Non-pigmented ciliary epithelial cell (primary cell): Measurements from ENCODE around the gene ITGA1.
A peak's percentile ranks its signal among the peaks of the same experiment; 100 is the strongest.
"Not testable (repeated sequence)": the region's sequence is repeated elsewhere in the genome, so short reads cannot be mapped to it uniquely, and the experiment has no call there.

Source experiments
- DNase-seq: peaks from one replicate; pipeline ENCODE4 v3.0.0-alpha.2; 2010; ENCODE audit warnings: low read depth

ITGA1 gene

DNA sequence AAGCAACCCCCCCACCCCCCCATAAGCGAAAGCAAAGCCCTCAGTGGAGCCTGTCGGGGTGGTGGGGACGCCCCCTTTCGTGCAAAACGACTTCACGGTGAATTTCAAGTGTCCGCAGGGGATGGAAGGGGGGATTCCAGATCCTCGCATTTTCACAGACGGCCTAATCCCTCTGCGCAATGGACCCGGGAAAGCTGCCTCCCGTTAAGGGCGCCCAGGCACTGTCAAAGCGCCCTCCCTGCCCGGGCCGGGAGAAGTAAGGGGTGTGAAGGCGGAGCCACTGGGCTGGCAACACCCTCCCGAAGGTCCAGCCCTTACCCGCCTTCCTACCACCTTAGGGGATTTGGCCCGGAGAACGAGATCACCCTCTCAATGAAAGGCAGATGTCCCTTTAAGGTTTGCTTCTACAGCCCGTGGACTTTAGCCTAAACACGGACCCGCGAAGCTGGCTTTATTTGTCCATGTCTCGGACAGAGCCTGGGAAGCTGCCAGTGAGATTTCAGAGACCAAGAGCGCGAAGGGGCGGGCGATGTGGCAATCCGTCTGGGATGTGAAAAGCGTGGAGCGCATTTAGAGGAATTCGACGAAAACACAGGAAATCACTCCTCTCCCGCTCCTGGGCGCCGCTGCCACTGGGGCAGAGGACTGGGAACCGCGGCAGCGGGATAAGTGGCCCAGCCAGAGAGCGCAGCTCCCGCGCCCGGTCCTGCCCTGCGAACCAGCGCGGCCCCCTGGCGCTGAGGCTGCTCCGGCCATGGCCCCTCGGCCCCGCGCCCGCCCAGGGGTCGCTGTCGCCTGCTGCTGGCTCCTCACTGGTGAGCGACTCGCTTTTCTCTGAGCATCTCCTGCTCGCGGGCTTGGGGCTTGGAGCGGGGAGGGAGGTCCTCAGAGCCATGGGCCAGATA is at the start of gene ITGA1, which contains the start of gene PELO:
Gene ITGA1, plus strand, starts transcription at position 317 of the 905 bp plus-strand sequence. Its CDS starts 438 bp downstream, at position 755.
Gene PELO, plus strand, starts transcription at position 317 of the 905 bp plus-strand sequence. CDS start 12,479 bp downstream, outside the sequence.
- DNase-seq = no peak

- peak; percentile 68 for DNase-seq
Measured at GRCh38 chr5:52738095-52738506, 49.6 kb upstream of the ITGA1 start.

DNA sequence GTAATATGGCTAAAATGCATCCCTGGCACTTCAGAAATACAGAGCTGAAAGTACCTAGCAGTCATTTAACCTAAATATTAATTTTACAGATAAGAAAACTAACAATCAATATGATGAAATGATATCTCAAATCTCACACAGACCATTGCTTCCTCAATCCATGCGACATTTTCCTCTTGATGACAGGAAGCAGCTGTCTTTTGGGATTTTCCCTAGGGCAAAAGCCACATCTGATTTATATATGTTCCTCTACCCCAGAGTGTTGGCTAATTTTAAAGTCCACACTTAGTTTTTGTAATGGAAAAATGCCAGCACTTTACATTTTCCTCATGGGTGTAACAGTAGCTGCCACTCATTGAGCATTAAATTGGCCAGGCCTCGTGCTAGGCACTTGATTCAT is 47.7 kb upstream of the ITGA1 start:
- no peak for DNase-seq

DNA sequence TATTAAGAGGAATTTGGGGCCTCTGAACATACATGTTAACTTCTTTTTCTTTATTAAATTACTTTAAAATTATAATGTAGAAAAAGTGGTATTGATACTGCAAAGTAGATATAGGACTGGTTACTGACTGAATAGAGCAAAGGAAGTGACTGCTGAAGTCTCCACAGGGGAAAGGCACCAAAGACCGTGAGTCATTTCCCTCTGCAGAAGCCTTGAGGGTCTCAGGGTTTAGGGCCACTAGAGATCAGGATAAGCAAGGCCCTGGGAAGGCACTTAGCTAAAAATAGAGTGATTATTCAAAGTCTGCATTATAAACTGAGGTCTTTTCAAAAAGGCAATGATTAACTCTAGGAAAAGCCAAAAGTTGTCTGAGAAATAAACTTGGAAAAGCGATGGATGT is 44.7 kb upstream of the ITGA1 start:
- DNase-seq = no peak

DNA sequence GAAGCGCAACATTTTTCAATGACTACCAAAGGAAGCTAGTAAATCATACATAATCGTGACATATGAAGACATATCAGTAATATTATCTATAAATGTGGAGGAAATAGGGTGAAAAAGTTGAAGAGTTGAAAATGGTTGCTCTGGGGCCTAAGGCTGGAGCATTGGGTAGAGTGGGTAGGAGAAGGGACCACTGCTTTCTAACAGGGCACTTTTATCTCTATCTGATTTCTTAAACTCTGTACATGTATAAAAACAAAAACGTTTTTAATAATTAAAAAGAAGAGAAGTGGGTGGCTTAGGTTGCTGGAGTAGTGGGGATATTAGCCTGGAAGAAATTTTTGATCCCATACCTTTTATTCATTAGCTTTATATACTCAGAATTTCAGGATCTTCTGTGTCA is 44.2 kb upstream of the ITGA1 start:
- no peak for DNase-seq

DNA sequence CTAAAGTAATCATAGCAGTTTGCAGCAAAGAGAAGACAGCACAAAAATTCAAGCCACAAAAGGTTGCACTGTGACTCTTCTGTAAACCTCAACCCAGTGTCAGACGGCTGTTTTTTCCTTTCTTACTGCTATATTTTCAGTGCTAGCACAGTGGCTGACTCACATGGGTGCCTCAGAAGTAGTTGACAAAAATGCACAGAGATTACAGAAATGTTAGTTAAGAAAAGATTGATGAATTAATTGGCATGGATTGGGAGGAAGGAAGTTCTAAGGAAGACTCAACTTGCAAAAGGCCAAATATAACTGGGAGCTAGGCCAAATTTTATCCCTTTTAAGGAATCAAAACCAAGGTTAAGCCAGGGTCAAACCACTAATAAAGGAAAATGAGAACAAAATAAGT is 43.7 kb upstream of the ITGA1 start:
- DNase-seq = no peak

DNA sequence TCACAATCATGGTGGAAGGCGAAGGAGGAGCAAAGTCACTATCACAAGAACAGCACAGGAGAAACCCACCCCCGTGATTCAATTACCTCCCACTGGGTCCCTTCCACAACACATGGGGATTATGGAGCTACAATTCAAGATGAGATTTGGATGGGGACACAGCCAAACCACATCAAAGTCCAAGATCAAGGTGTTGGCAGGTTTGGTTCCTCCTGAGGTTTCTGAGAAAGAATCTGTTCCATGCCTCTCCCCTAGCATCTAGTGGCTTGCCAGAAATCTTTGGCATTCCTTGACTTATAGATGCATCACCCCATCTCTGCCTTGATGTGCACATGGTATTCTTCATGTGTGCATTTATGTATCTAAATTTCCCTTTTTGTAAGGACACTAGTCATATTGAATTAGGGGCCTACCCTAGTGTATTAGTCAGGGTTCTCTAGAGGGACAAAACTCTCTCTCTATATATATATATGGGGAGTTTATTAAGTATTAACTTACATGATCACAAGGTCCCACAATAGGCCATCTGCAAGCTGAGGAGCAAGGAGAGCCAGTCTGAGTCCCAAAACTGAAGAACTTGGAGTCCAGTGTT is 42.8 kb upstream of the ITGA1 start:
- not testable (repeated sequence) for DNase-seq

DNA sequence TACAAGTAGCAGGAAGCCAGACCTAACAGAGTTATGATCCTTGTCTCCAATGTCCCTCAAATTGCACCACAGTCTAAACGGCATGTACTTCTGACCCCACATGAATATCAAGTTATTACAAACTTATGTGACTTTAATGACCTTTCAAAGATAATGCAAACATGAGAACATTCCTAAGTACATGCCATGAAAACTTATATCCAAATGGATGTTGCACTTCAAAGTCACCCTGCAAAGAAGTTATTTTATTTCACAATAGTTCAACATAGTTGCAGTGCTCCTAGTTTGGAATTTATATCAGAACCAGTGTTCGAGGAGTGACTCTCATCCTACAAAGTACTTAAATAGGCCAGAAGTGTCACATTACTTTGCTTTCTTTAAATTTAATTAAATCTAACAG is 41.2 kb upstream of the ITGA1 start:
- no peak for DNase-seq

GRCh38 chr5:52748590-52748989 is 39.1 kb upstream of the ITGA1 start:
- no peak for DNase-seq

GRCh38 chr5:52749666-52750065 is 38.0 kb upstream of the ITGA1 start:
- no peak for DNase-seq

GRCh38 chr5:52751137-52751536 is 36.6 kb upstream of the ITGA1 start:
- no peak for DNase-seq

GRCh38 chr5:52754051-52754450 is 33.7 kb upstream of the ITGA1 start:
- no peak for DNase-seq

DNA sequence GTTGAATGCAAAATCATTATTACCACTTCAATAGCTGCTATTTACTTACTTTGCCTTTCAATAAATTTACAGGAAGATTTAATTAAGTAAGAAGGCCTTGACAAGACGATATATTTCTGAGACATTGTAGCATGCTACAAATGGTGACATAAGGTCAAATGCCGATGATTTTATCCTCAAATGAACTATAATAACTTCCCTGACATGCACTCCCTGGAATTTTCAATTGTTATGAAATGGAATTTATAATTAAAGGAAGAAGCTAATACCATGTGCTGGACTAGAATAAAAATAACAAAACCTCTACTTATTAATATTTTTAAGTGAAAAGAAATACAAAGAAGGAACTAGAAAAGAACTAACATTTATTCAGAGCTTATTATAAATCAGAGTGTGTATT is 30.2 kb upstream of the ITGA1 start:
- no peak for DNase-seq

DNA sequence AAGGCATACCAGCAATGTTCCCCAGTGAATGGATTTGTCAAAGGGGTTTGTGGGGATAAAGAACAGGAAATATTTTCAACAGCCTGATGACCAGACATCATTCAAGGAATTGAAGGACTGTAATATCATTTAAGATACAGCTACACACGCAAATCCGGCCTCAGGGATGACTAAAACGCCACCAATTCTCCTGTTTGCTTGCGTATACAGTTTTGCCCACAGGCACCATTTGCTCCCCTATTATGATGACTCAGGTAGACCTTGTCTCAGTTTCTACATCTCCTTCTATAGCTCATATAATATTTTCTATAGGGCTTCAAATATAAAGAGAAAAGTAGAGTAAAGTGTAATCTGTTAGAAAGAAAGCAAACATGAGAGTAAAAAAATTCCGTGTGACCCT is 29.7 kb upstream of the ITGA1 start:
- no peak for DNase-seq

DNA sequence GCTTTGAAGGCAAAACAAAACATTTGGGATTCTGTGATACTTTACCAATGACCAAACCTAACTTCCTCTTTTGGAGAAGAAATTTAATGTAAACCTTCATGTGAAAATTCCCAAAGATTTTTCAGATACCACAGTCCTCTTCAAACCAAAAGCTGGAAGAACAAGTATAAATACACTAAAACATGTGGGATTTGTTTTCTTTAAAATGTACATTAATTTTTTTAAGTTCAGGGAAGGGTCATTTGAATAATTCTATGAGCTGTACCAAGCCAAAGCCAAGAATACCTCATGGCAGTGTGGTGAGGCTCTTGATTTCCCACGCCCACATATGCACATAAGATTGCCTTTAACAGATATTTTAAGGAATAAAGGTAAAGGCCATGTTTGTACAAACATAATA is 28.4 kb upstream of the ITGA1 start:
- no peak for DNase-seq

DNA sequence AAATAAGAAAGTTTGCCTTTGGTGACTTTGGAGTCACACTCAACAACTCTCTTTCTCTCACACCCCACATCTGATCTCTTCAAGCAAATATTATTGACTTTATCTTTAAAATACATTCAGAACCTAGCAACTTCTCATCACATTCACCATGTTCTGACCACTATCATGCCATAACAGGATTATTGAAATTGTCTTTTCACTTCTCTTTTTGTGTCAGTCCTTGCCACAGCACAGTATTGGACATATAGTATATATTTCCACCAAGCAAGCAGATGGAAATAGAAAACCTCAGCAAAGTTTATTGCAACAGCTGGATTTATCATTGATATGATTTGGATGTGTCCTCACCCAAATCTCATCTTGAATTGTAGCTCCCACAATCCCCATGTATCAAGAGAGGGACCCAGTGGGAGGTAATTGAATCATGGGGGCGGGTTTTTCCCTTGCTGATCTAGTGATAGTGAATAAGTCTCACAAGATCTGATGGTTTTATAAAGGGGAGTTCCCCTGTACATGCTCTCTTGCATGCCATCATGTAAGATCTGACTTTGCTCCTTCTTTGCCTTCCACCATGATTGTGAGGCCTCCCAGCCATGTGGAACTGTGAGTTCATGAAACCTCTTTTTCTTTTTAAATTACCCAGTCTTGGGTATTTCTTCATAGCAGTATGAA is 26.9 kb upstream of the ITGA1 start:
- DNase-seq = no peak

- DNase-seq = no peak
Measured at GRCh38 chr5:52767217-52767743, 20.4 kb upstream of the ITGA1 start.

DNA sequence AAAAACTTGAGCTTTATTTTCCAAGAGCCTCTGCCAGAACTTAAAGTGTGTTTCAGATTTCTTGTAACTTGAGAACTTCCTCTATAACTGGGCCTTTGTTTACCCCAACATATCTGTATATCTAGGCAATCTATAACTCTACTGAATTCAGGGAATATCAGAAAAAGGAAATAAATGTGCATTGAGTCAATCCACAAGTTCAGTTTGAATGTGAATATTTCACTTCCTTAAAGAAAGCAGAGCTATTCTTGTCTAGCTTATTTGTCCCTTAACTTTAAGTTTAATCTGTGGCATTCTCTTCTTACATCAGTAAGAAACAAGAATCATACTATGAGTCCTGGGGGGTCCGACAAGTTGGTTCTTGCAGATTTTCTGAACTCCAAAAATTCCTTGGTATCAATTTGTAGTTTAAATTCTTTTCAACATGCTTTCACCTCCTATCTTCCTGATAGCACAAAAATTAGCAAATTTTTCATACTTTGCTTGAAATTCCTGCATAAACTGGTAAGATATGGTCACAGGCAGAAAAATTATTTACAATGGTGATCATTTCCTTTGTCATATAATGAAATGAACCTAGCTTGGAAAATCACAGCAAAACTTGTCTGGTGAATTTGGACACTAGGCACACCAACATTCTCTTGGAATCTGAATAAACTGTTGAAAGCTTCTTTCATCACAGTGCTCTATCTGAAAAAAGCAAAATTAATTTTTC is 19.8 kb upstream of the ITGA1 start:
- no peak for DNase-seq

GRCh38 chr5:52769061-52769460 is 18.7 kb upstream of the ITGA1 start:
- no peak for DNase-seq

DNA sequence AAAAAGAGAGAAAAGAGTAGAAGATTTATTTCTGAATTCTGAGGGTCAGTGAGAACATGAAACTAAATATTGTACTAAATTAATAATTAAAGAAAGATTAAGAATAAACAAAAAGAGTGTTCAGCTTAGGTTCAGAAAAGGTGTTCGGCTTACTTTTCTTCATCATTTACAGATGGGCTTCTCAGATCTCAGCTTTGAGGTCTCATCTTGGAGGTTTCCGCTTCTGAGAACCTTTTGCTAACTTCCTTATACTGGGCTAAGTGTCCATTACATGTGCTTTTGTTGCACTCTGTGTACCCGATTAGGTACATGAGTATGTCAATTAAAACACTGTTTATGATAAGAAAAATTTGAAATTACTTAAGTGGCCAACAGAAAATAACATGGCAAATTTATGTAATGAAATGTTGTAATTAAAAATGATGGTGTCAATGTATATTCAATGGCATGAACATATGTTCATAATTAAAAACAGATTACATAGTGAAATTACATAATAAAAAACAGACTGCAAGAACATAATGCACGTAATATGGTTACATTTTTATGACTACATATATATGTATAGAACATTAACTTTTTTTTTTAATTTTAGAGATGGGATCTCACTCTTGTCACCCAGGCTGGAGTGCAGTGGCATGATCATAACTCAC is 17.3 kb upstream of the ITGA1 start:
- no peak for DNase-seq

- DNase-seq = no peak
Measured at GRCh38 chr5:52771343-52772039, 16.2 kb upstream of the ITGA1 start.
